MM.1S (cell line): ENCODE results near the gene MON1B.

Source experiments
- CTCF ChIP-seq: fragments of 300-600 bp; sonication (generic); IDR thresholded peaks from 2 replicates; pipeline ENCODE4 v1.5.1; 2016; ENCODE audit warnings: antibody characterized with exemption, low read length, mixed read lengths
- EZH2 ChIP-seq: fragments of 300-600 bp; sonication (generic); optimal IDR thresholded peaks from 2 replicates; pipeline ENCODE3; 2017; ENCODE audit warnings: low read depth, mild to moderate bottlenecking, antibody characterized with exemption, low read length, mixed read lengths
- EZH2phosphoT487 ChIP-seq: fragments of 300-600 bp; sonication (generic); IDR thresholded peaks from 2 replicates; pipeline ENCODE4 v1.6.1; 2018; ENCODE audit warnings: antibody characterized with exemption, low read length

- TF ChIP-seq CTCF (no peak), EZH2 (no peak), EZH2phosphoT487 (no peak)
Observed at GRCh38 chr16:77199211-77199610, 8.2 kb downstream of the MON1B start, which contains the start of gene SYCE1L.
